ENCODE results near the gene HIPK2.

Gene HIPK2

GRCh38 chr7:139750459-139751095, 27.2 kb downstream of the HIPK2 start:
- DNase-seq = no peak

- DNase-seq = no peak
Measured at GRCh38 chr7:139749545-139749944, 28.3 kb downstream of the HIPK2 start.

- no peak for DNase-seq
Measured at GRCh38 chr7:139748941-139749340, 28.9 kb downstream of the HIPK2 start.

GRCh38 chr7:139748373-139748765, 29.4 kb downstream of the HIPK2 start:
- DNase-seq = no peak

- no peak for DNase-seq
Measured at GRCh38 chr7:139747662-139748372, 30.0 kb downstream of the HIPK2 start.

GRCh38 chr7:139746652-139747051, 31.1 kb downstream of the HIPK2 start:
- no peak for DNase-seq

- no peak for DNase-seq
Measured at GRCh38 chr7:139745678-139746143, 32.1 kb downstream of the HIPK2 start.

- DNase-seq = no peak
Measured at GRCh38 chr7:139744768-139745677, 32.8 kb downstream of the HIPK2 start.

- no peak for DNase-seq
Measured at GRCh38 chr7:139743967-139744767, 33.6 kb downstream of the HIPK2 start.

GRCh38 chr7:139743267-139743966, 34.4 kb downstream of the HIPK2 start:
- no peak for DNase-seq

GRCh38 chr7:139741789-139742344, 35.9 kb downstream of the HIPK2 start:
- no peak for DNase-seq

- no peak for DNase-seq
Measured at GRCh38 chr7:139741239-139741638, 36.6 kb downstream of the HIPK2 start.

- peak; percentile 87 for DNase-seq
Measured at GRCh38 chr7:139739863-139740597, 37.8 kb downstream of the HIPK2 start.

- no peak for DNase-seq
Measured at GRCh38 chr7:139738772-139739171, 39.0 kb downstream of the HIPK2 start.

- DNase-seq = peak; percentile 25
Measured at GRCh38 chr7:139738101-139738489, 39.7 kb downstream of the HIPK2 start.

- DNase-seq = no peak
Measured at GRCh38 chr7:139737221-139738100, 40.3 kb downstream of the HIPK2 start.

- no peak for DNase-seq
Measured at GRCh38 chr7:139735912-139736595, 41.7 kb downstream of the HIPK2 start.

- no peak for DNase-seq
Measured at GRCh38 chr7:139735466-139735865, 42.3 kb downstream of the HIPK2 start.

GRCh38 chr7:139734395-139734794, 43.4 kb downstream of the HIPK2 start:
- DNase-seq = no peak
